ENCODE measurements around the gene OR51T1. TPM values are rescaled to one million over a fixed set of nuclear protein-coding genes. Genes with fewer than 3 reads are reported as not detected.
"Not testable (repeated sequence)": the region's sequence is repeated elsewhere in the genome, so short reads cannot be mapped to it uniquely, and the experiment has no call there.

OR51T1 gene
- total RNA-seq (2014; rRNA removed; shearing (Covaris generic)), result not detected in 2 replicates
- not detected in 2 replicates for polyA plus RNA-seq (2016; fragmentation: Nextera tagmentation; extraction: Ambion mirVana)

- Histone ChIP-seq H4K20me1 (ENCODE audit: insufficient read depth) (no peaks in the 10 kb centered on the region), H3K27me3 (replicated peaks; ENCODE audit: insufficient read depth) (no peaks in the 10 kb centered on the region; the same call in 1 of the 2 replicates), H3K9me2 (ENCODE audit: insufficient read depth) (no peaks in the 10 kb centered on the region), H3K4me3 (no peak within 1 kb of the TSS), H3K27ac (no peak within 1 kb of the TSS), H3K9me3 (ENCODE audit: low read depth) (no peaks in the 10 kb centered on the region), H3K79me2 (ENCODE audit: insufficient read depth) (no peaks in the 10 kb centered on the region), H2AFZ (no peak within 1 kb of the TSS), H3K36me3 (ENCODE audit: low read depth) (no peaks in the 10 kb centered on the region), H3K9ac (no peak within 1 kb of the TSS), H3K4me2 (ENCODE audit: unreplicated experiment) (no peak within 1 kb of the TSS), H3F3A (ENCODE audit: insufficient read depth) (no peaks in the 10 kb centered on the region), H3K4me1 (ENCODE audit: insufficient read depth) (no peaks in the 10 kb centered on the region)
- no peak for TF ChIP-seq EZH2 (IDR thresholded peaks at IDR 0.05; ENCODE audit: insufficient read depth, poor library complexity, severe bottlenecking)
- WGBS, 2 experiments (ENCODE audit: low coverage in 1 of 2, low lambda C conversion rate in 2 of 2, missing lambda C conversion rate in 2 of 2), result 33 to 36% methylated on average over 8 of the region's 8 CpGs
- in situ Hi-C loops (cut with MboI), result no loop called here
- no peak for DNase-seq
Measured at GRCh38 chr11:4881860-4882500, at the start of gene OR51T1. Gene OR51T1 (plus strand): TSS chr11:4881900. CDS start chr11:4881900, 0 bp downstream.

- H3K27me3 ChIP-seq (replicated peaks; ENCODE audit: insufficient read depth), result no peaks in the 10 kb centered on the region
- H3K4me2 ChIP-seq (ENCODE audit: unreplicated experiment), result no peak overlapping the region
- H4K20me1 ChIP-seq (ENCODE audit: insufficient read depth), result no peaks in the 10 kb centered on the region
- H3K9me3 ChIP-seq (ENCODE audit: low read depth), result no peaks in the 10 kb centered on the region
- no peaks in the 10 kb centered on the region for H3F3A ChIP-seq (ENCODE audit: insufficient read depth)
- no peaks in the 10 kb centered on the region for H3K79me2 ChIP-seq (ENCODE audit: insufficient read depth)
- no peaks in the 10 kb centered on the region for H3K9me2 ChIP-seq (ENCODE audit: insufficient read depth)
- no peak for DNase-seq
- TF ChIP-seq EZH2 (IDR thresholded peaks at IDR 0.05; ENCODE audit: insufficient read depth, poor library complexity, severe bottlenecking) (no peak), EZH2phosphoT487 (IDR thresholded peaks at IDR 0.05; ENCODE audit: insufficient read depth, low read depth) (no peak)
- WGBS, 2 experiments (ENCODE audit: low coverage in 1 of 2, low lambda C conversion rate in 2 of 2, missing lambda C conversion rate in 2 of 2), result 13 to 26% methylated on average over 2 of the region's 2 CpGs
- in situ Hi-C loops (cut with MboI), result no loop called here
- no peak overlapping the region for H2AFZ ChIP-seq
- H3K4me3 ChIP-seq, result no peak overlapping the region
- no peak overlapping the region for H3K27ac ChIP-seq
- H3K4me1 ChIP-seq (ENCODE audit: insufficient read depth), result no peaks in the 10 kb centered on the region
- no peak overlapping the region for H3K9ac ChIP-seq
- no peaks in the 10 kb centered on the region for H3K36me3 ChIP-seq (ENCODE audit: low read depth)
Measured at GRCh38 chr11:4839851-4840549, 41.7 kb upstream of the OR51T1 start.

GRCh38 chr11:4848908-4849532 lies 32.7 kb upstream of the OR51T1 start, which contains the start of gene OR51S1:
Gene OR51S1 (minus strand): TSS chr11:4849208. CDS start chr11:4849208, 0 bp downstream.
- H4K20me1 ChIP-seq (ENCODE audit: insufficient read depth), result no peaks in the 10 kb centered on the region
- H3K4me2 ChIP-seq (ENCODE audit: unreplicated experiment), result no peak within 1 kb of the TSS
- no peaks in the 10 kb centered on the region for H3K9me3 ChIP-seq (ENCODE audit: low read depth)
- H3K4me1 ChIP-seq (ENCODE audit: insufficient read depth), result no peaks in the 10 kb centered on the region
- H3K9ac ChIP-seq, result no peak within 1 kb of the TSS
- H3F3A ChIP-seq (ENCODE audit: insufficient read depth), result no peaks in the 10 kb centered on the region
- no peaks in the 10 kb centered on the region for H3K36me3 ChIP-seq (ENCODE audit: low read depth)
- no peak for DNase-seq
- H3K79me2 ChIP-seq (ENCODE audit: insufficient read depth), result no peaks in the 10 kb centered on the region
- TF ChIP-seq EZH2phosphoT487 (IDR thresholded peaks at IDR 0.05; ENCODE audit: insufficient read depth, low read depth) (no peak), EZH2 (IDR thresholded peaks at IDR 0.05; ENCODE audit: insufficient read depth, poor library complexity, severe bottlenecking) (no peak)
- no peak within 1 kb of the TSS for H3K27ac ChIP-seq
- no peaks in the 10 kb centered on the region for H3K27me3 ChIP-seq (replicated peaks; ENCODE audit: insufficient read depth)
- H3K9me2 ChIP-seq (ENCODE audit: insufficient read depth), result no peaks in the 10 kb centered on the region
- WGBS, 2 experiments (ENCODE audit: low coverage in 1 of 2, low lambda C conversion rate in 2 of 2, missing lambda C conversion rate in 2 of 2), result 19 to 20% methylated on average over 9 of the region's 9 CpGs
- no peak within 1 kb of the TSS for H3K4me3 ChIP-seq
- no peak within 1 kb of the TSS for H2AFZ ChIP-seq
- in situ Hi-C loops (cut with MboI), result no loop called here

- no peaks in the 10 kb centered on the region for H3K79me2 ChIP-seq (ENCODE audit: insufficient read depth)
- H3K4me1 ChIP-seq (ENCODE audit: insufficient read depth), result no peaks in the 10 kb centered on the region
- H3K9me3 ChIP-seq (ENCODE audit: low read depth), result no peaks in the 10 kb centered on the region
- no peak overlapping the region for H3K4me2 ChIP-seq (ENCODE audit: unreplicated experiment)
- 4 to 5% methylated on average over 4 of the region's 4 CpGs for WGBS, 2 experiments (ENCODE audit: low coverage in 1 of 2, low lambda C conversion rate in 2 of 2, missing lambda C conversion rate in 2 of 2)
- in situ Hi-C loops (cut with MboI), result no loop called here
- H3K4me3 ChIP-seq, result no peak overlapping the region
- no peak overlapping the region for H2AFZ ChIP-seq
- no peak for DNase-seq
- TF ChIP-seq EZH2phosphoT487 (IDR thresholded peaks at IDR 0.05; ENCODE audit: insufficient read depth, low read depth) (no peak), EZH2 (IDR thresholded peaks at IDR 0.05; ENCODE audit: insufficient read depth, poor library complexity, severe bottlenecking) (no peak)
- no peaks in the 10 kb centered on the region for H3K36me3 ChIP-seq (ENCODE audit: low read depth)
- H3K9me2 ChIP-seq (ENCODE audit: insufficient read depth), result no peaks in the 10 kb centered on the region
- no peaks in the 10 kb centered on the region for H4K20me1 ChIP-seq (ENCODE audit: insufficient read depth)
- no peak overlapping the region for H3K9ac ChIP-seq
- no peaks in the 10 kb centered on the region for H3K27me3 ChIP-seq (replicated peaks; ENCODE audit: insufficient read depth)
- H3K27ac ChIP-seq, result no peak overlapping the region
- H3F3A ChIP-seq (ENCODE audit: insufficient read depth), result no peaks in the 10 kb centered on the region
Measured at GRCh38 chr11:4851033-4851432, 30.7 kb upstream of the OR51T1 start.

GRCh38 chr11:4854286-4854685 lies 27.4 kb upstream of the OR51T1 start:
- in situ Hi-C loops (cut with MboI); H3K9ac ChIP-seq: not testable (repeated sequence)

More at GRCh38 chr11:4854286-4854685, 27.4 kb upstream of the OR51T1 start:
- WGBS, 2 experiments (ENCODE audit: low coverage in 1 of 2, low lambda C conversion rate in 2 of 2, missing lambda C conversion rate in 2 of 2), result 35 to 45% methylated on average over 7 of the region's 7 CpGs
- H2AFZ ChIP-seq; H3K36me3 ChIP-seq (ENCODE audit: low read depth); H3K4me1 ChIP-seq (ENCODE audit: insufficient read depth); H3K4me3 ChIP-seq; H3K79me2 ChIP-seq (ENCODE audit: insufficient read depth); H3K4me2 ChIP-seq (ENCODE audit: unreplicated experiment); DNase-seq; H3K27me3 ChIP-seq (replicated peaks; ENCODE audit: insufficient read depth); H3K27ac ChIP-seq; H3F3A ChIP-seq (ENCODE audit: insufficient read depth); H3K9me2 ChIP-seq (ENCODE audit: insufficient read depth); H3K9me3 ChIP-seq (ENCODE audit: low read depth); H4K20me1 ChIP-seq (ENCODE audit: insufficient read depth): not testable (repeated sequence)

All from GM23248 (cell line).